GM18499 (cell line): ENCODE measurements around the gene TEX11.
"Not testable (repeated sequence)": the region's sequence is repeated elsewhere in the genome, so short reads cannot be mapped to it uniquely, and the experiment has no call there.

ENCODE experiments used
- ATAC-seq: cut with Tn5 transposase; IDR thresholded peaks from one replicate; pipeline ENCODE4 v1.9.1; 2021; ENCODE audit warnings: moderate number of reproducible peaks; ENCODE audit not compliant: insufficient read depth, unreplicated experiment

TEX11 gene

DNA sequence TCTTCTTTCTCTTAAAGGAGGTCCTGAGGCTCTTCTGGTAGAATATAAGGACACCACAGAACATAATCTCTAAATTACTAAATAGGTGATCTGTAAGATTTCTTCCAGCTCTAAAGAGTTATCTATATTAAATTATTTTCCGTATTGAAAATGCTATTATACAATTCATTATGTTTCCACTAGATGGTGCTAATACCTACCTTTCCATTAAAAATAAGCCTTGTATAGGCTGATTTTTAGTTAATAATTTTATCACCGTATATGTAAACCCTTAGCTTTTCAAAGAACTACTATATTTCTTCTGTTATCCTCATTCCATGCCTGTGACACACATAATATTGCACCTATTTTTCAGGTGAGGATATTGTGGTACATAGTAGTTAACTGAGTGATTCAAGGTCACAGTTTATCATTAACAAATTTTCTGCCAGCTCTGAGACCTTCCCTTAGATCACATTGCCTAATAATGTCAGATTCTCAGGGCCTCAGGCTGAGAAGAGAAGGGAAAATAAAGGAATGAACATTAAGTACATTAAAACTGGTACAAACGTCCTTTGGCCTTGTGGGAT is 138.8 kb downstream of the TEX11 start:
- no peak for ATAC-seq

DNA sequence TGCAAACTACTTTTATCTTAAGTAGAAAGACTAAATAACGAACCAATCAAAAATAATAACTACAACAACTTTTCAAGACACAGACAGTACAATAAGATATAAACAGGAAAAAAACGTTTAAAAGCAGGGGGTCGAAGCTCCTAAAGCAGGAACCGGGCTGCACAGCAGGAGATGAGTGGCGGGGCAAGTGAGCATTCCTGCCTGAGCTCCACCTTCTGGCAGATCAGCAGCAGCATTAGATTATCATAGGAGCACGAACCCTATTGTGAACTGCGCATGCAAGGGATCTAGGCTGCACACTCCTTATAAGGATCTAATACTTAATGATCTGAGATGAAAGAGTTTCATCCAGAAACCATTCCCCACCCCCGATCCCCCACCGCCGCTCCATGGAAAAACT is 146.2 kb downstream of the TEX11 start:
- no peak for ATAC-seq

DNA sequence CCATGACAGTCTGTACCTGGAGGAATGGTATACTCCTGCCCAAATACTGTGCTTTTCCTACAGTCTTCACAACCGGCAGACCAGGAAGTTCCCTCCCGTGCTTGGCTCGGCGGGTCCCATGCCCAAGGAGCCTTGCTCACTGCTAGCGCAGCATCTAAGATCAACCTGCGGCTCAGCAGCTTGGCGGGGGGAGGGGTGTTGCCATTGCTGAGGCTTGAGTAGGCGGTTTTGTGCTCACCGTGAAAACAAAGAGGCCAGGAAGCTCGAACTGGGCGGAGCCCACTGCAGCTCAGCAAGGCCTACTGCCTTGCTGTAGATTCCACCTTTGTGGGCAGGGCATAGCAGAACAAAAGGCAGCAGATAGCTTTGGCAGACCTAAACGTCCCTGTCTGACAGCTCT is 152.7 kb downstream of the TEX11 start:
- ATAC-seq = no peak

DNA sequence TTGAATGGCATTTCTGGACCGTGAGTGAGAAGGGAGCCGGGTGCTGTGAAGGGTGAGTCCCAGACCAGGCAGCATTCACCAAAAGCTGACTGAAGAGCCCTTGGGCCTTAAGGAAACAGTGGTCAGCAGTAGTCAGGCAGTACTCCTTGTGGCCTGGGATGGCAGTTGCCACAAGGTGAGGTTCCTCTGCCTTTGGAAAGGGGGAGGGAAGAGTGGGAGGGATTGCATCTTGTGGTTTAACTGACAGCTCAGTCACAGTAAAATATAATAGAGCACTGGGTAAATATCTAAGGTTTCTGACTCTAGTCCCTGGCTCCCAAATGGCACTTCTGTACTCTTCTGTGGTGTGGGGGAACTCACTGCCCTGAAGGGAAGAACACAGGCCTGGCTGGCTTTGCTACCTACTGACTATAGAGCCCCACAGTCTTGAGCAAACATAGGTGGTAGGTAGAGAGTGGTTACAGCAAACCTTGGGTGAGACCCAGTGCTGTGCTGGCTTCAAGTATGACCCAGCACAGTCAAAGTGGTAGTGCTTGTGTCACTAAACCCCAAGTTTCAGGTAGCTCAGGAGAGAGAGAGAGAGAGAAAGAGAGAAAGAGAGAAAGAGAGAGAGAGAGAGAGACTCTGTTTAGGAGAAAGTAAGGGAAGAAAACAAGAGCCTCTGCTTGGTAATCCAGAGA is 154.2 kb downstream of the TEX11 start:
- no peak for ATAC-seq

DNA sequence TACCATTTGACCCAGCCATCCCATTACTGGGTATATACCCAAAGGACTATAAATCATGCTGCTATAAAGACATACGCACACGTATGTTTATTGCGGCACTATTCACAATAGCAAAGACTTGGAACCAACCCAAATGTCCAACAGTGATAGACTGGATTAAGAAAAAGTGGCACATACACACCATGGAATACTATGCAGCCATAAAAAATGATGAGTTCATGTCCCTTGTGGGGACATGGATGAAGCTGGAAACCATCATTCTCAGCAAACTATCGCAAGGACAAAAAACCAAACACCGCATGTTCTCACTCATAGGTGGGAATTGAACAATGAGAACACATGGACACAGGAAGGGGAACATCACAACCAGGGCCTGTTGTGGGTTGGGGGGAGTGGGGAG is 174.7 kb downstream of the TEX11 start:
- not testable (repeated sequence) for ATAC-seq

DNA sequence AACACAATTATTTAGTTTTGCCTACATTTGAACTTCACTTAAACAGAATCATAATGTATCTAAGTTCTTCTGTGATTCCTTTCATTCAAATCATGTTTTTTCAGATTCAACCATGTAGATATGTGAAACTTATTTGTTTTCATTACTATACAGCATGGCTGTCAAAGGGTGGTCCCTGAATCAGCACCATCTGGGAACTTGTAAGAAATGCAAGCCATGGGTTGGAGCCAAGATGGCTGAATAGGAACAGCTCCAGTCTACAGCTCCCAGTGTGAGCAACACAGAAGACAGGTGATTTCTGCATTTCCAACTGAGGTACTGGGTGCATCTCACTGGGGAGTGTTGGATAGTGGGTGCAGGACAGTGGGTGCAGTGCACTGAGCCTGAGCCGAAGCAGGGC is 180.6 kb downstream of the TEX11 start:
- ATAC-seq = not testable (repeated sequence)

DNA sequence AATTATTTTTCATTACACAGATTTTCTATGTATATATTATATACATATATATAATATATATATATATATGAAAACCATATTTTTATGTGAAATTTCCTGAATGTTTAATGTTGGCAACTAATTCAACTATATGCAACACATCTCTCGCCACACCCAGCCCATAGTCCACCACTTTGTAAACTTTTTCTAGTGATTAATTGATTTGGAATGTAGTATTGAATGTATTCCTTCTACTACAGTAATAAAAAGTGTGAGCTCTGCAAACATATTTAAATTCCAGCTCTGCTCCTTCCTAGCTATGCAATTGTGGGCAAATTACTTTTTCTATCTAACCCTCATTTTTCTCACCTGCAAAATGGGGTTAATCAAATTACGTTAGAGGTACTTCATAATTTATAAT is 187.8 kb downstream of the TEX11 start:
- ATAC-seq = no peak

DNA sequence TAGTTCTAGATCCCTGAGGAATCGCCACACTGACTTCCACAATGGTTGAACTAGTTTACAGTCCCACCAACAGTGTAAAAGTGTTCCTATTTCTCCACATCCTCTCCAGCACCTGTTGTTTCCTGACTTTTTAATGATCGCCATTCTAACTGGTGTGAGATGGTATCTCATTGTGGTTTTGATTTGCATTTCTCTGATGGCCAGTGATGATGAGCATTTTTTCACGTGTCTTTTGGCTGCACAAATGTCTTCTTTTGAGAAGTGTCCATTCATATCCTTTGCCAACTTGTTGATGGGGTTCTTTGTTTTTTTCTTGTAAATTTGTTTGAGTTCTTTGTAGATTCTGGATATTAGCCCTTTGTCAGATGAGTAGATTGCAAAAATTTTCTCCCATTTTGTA is 197.2 kb downstream of the TEX11 start:
- not testable (repeated sequence) for ATAC-seq

DNA sequence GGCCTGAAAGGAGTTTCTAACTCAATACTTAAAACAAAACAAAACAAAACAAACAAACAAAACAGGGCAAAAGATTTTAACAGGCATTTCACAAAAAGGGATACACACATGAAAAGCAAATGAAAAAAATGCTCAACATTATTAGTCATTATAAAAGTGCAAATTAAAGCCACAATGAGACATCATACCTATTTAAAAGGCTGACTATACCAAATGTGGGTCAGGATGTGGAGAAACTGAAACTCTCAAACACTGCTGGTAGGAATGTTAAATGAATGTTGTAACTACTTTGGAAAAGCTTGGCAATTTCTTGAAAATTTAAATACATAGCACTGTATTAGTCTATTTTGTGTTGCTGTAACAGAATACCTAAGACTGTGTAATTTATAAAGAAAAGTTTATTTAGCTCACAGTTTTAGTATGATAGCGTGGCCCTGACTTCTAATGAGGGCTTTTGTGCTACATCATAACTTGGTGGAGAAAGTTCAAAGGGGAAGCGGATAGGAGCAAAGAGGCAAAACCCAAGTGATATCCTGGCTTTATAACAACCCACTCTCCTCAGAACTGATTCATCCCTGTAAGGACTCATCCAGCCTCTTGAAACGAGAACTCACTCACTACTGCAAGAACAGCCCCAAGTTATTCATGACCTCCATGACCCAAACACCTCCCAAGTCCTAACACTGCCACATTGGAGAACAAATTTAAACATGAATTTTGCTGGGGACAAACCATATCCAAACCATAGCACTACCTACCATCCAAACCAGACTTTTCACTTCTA is 214.0 kb downstream of the TEX11 start:
- no peak for ATAC-seq

DNA sequence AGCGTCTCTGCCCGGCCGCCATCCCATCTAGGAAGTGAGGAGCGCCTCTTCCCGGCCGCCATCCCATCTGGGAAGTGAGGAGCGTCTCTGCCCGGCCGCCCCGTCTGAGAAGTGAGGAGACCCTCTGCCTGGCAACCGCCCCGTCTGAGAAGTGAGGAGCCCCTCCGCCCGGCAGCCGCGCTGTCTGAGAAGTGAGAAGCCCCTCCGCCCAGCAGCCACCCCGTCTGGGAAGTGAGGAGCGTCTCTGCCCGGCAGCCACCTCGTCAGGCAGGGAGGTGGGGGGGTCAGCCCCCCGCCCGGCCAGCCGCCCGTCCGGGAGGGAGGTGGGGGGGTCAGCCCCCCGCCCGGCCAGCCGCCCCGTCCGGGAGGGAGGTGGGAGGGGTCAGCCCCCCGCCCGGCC is 229.1 kb downstream of the TEX11 start:
- ATAC-seq = not testable (repeated sequence)

DNA sequence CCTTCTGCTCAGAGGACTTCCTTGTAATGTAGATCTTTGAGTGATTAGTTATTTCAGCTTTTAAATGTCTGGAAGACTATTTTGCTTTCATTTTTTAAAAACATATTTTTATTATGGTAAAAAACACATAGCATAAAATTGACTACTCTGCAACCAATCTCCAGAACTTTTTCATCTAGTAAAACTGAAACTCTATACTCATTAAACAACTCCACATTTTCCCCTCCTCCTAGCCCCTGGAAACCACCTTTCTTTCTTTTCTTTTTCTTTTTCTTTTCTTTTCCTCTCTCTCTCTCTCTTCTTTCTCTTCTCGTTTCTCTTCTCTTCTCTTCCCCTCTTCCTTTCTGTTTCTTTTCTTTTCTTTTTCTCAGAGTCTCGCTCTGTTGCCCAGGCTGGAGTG is 233.2 kb downstream of the TEX11 start:
- ATAC-seq = no peak

DNA sequence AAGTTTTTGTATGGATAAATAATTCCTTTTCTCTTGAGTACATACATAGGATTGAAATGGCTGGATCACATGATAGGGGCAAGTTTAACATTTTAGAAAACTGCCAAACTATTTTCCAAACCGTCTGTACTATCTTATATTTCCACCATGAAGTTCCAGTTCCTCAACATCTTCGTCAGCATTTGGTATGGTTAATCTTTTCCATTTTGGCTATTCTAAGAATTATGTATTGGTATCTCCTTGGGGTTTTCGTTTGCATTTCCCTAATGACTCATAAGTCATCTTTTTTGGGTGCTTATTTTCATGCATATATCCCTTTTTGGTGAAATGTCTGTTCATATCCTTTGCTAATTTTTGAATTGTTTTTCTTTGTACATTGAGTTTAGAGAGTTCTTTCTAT is 236.2 kb downstream of the TEX11 start:
- ATAC-seq = no peak

DNA sequence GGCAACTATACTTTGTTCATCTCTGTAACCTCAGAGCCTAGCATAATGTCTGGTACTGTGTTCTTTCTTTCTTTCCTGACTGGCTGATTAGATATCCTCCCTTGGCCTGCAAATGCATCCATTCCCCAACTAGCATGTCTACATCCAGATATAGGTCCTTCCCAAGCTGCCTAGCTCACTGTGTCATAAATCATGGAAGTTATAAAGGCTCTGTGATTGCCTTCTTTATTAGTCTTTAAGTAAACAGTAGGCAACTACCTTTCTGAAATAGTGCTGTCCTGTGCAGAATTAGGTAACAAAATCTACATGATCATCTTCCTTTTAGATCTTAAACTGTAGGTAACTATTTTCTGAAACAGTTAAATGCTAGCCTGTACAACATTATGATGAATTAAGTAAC is 239.4 kb downstream of the TEX11 start:
- ATAC-seq = no peak

DNA sequence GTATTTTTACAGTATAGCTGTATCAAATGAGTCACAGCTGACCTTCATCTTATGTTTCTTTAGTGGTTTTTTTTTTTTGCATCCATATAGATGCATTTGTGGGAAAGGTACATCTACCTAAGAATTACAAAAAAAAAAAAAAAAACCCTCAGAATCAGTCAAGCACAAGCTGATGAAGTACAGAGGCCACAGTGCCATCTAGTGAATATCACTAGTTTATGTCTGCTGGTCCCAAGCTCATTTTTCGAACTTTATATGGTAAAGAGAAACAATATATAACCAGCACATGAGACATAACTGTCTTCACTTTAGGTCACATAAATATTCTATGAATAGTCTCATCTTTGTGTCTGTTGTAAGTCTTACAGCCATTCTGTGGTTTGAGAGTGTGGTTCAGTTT is 243.8 kb downstream of the TEX11 start:
- no peak for ATAC-seq

DNA sequence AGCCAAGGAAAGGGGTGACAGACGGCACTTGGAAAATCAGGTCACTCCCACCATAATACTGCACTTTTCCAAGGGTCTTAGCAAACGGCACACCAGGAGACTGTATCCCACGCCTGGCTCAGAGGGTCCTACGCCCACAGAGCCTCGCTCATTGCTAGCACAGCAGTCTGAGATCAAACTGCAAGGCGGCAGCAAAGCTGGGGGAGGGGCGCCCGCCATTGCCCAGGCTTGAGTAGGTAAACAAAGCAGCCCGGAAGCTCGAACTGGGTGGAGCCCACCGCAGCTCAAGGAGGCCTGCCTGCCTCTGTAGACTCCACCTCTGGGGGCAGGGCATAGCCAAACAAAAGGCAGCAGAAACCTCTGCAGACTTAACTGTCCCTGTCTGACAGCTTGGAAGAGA is 247.4 kb downstream of the TEX11 start:
- not testable (repeated sequence) for ATAC-seq

DNA sequence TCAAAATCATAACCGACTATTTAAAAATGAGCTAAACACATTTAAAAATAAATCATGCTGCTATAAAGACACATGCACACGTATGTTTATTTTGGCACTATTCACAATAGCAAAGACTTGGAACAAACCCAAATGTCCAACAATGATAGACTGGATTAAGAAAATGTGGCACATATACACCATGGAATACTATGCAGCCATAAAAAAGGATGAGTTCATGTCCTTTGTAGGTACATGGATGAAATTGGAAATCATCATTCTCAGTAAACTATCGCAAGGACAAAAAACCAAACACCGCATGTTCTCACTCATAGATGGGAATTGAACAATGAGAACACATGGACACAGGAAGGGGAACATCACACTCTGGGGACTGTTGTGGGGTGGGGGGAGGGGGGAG is 251.0 kb downstream of the TEX11 start:
- ATAC-seq = not testable (repeated sequence)

DNA sequence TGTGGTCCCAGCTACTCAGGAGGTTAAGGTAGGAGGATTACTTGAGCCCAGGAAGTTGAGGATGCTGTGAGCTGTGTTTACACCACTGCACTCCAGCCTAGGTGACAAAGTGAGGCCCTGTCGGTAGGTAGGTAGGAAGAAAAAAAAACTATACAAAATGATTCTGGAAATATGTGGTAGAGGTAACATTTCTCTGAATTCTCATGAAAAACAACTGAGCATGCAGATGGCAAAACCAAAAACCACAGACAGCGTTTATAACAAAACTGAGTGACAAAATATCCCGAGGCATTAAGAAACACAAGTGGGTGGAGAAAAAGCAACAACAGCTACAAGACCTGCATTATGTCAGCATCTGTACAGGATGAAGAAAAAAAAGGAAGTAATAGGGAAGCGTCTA is 252.2 kb downstream of the TEX11 start:
- no peak for ATAC-seq

DNA sequence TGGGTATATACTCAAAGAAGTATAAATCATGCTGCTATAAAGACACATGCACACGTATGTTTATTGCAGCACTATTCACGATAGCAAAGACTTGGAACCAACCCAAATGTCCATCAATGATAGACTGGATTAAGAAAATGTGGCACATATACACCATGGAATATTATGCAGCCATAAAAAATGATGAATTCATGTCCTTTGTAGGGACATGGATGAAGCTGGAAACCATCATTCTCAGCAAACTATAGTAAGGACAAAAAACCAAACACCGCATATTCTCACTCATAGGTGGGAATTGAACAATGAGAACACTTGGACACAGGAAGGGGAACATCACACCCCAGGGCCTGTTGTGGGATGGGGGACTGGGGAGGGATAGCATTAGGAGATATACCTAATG is 260.6 kb downstream of the TEX11 start:
- ATAC-seq = not testable (repeated sequence)

DNA sequence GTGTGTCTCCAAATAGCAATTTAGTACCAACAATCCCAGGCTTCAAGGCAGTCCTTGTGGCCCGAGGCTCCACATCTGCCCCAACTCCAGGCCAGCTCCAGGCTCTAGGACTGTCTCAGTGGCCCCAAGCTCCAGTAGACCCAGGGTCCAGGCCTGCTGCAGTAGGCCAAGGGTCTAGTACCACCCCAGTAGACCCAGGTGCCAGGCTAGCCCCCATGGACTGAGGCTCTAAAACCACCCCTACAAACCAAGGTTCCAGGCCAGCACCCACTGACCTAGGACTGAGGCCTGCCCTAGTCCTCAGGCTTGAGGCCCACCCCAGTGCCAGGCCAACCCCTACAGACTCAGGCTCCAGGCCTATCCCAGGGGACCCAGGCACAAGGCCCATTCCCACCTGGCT is 272.3 kb downstream of the TEX11 start:
- ATAC-seq = no peak

DNA sequence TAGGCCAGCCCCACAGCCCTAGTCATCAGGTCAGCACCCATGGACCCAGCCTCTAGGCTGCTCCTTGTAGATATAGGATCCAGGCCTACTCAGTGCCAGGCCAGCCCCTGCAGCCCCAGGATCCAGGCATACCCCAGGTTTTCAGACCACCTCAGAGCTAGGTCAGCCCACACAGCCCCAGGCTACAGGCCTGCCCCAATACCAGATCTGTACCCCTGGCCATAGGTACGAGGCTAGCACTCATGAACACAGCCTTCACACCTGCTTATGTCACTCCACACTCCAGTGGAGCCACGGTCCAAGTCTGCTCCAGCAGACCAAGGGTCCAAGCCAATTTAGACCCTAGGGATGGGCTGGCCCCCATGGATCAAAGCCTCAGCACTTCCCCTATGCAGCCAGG is 272.8 kb downstream of the TEX11 start:
- ATAC-seq = no peak

DNA sequence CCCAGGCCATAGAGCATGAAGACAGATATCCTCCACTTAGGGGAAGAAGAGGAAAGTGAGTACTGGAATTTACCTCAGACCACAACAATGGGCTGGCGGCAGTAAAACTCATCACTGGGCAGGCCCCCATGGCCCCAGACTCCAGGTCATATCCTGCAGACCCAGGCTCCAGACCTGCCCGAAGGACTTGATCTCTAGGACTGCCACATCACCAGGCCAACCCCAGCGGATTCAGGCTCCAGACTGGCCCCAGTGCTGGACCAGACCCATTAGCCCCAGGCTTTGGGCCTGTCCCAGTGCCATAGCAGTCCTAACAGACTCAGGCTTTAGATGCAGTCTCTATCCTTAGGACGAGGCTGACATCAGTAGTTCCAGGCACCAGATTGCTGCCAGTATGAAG is 273.3 kb downstream of the TEX11 start:
- no peak for ATAC-seq

DNA sequence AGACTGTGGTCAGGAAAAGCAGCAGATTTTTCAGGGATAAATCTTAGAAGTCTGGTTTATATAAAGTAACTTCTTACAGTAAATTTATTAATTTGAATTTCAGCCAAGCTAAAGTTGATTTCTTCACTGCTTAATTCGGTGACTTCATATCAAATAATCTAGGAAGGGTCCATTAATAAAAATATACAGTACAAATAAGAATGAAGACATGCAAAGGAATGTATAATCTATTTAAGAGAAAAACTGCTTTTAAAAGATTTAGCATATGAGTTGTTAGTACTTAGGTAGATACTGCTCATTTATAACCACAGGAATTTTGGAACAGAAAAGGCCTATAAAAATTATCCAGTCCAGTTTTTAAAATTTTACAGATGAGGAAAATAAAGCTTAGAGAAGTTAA is 286.8 kb downstream of the TEX11 start:
- no peak for ATAC-seq
